ENCODE measurements around the gene TACR2. TPM values are rescaled to one million over a fixed set of nuclear protein-coding genes. Genes with fewer than 3 reads are reported as not detected.

TACR2 gene
- total and polyA plus RNA-seq, 2 donors (not counting 3 experiments of a cell fraction or from before 2014, with no cell fraction given) = 0.19 TPM; not detected in 1

- FAIRE-seq (no peak), DNase-seq (ENCODE audit: low read depth, low spot score) (no peak)
- intact Hi-C loops (cut with micrococcal nuclease) (no loop called here), dilution Hi-C loops (cut with MboI; ENCODE audit: extremely low pct_ligation_motif_present, low sequenced_read_pairs) (no loop called here)
- Histone ChIP-seq H3K9ac (replicated peaks; ENCODE audit: extremely low read depth, insufficient read depth, low read length) (no peak overlapping the region), H3K27ac (ENCODE audit: insufficient read depth, low read depth, low read length) (no peak overlapping the region), H3K9me1 (replicated peaks; ENCODE audit: control insufficient read depth, extremely low read depth, insufficient read depth, low read length) (no peaks in the 10 kb centered on the region), H3K9me3 (replicated peaks; ENCODE audit: control insufficient read depth, insufficient read depth, low read length) (no peaks in the 10 kb centered on the region), H3K4me1 (ENCODE audit: control insufficient read depth, extremely low read depth, insufficient read depth, low read length) (no peaks in the 10 kb centered on the region), H2AFZ (ENCODE audit: low read depth, low read length) (no peak overlapping the region), H3K36me3 (ENCODE audit: control insufficient read depth in 2 of 2, extremely low read depth in 1 of 2, insufficient read depth in 2 of 2, low read length in 2 of 2) (no peaks in the 10 kb centered on the region), H3K4me3 (replicated peaks in 1 of 3; ENCODE audit: insufficient read depth in 1 of 3, low read depth in 1 of 3, low read length in 3 of 3) (no peak overlapping the region), H3K79me2 (ENCODE audit: control insufficient read depth, insufficient read depth, low read length) (no peaks in the 10 kb centered on the region), H4K20me1 (replicated peaks; ENCODE audit: control insufficient read depth, extremely low read depth, insufficient read depth, low read length) (no peaks in the 10 kb centered on the region), H3K27me3 (ENCODE audit: control insufficient read depth in 2 of 2, insufficient read depth in 2 of 2, low read length in 2 of 2) (peaks cover 0 to 1% of the 10 kb centered on the region in 2 experiments), H3K4me2 (ENCODE audit: insufficient read depth, low read length) (no peak overlapping the region)
- POLR2A ChIA-PET = no interaction called here
- CTCF ChIA-PET = interaction anchor here (1.0 to 2.3 kb wide), 3 partner anchors 23 to 95 kb away, joined by 3 to 10 read pairs (median 4); no protein-coding TSS in a partner anchor
- no TSS peak for BruUV-seq (replicated peaks)
- TF ChIP-seq POLR2A (IDR thresholded peaks at IDR 0.05; ENCODE audit: low read depth, low read length) (no peak), MYC (IDR thresholded peaks at IDR 0.05; ENCODE audit: low read depth, low read length) (no peak), MAX (IDR thresholded peaks at IDR 0.05; ENCODE audit: insufficient read depth, insufficient read length) (no peak), JUN (IDR thresholded peaks at IDR 0.05; ENCODE audit: borderline replicate concordance, insufficient read depth, insufficient read length, low read depth) (no peak), POLR2AphosphoS5 (IDR thresholded peaks at IDR 0.05; ENCODE audit: insufficient read depth, low read depth, low read length) (no peak)
These were observed 3.0 kb upstream of the TACR2 start for GRCh38 chr10:69419744-69420126.

- no peak overlapping the region for H3K4me3 ChIP-seq (replicated peaks in 1 of 3; ENCODE audit: insufficient read depth in 1 of 3, low read depth in 1 of 3, low read length in 3 of 3)
- TF ChIP-seq MYC (IDR thresholded peaks at IDR 0.05; ENCODE audit: low read depth, low read length) (no peak), FOS (IDR thresholded peaks at IDR 0.05; ENCODE audit: borderline replicate concordance, insufficient read depth, low read length) (no peak), EZH2 (IDR thresholded peaks at IDR 0.05; ENCODE audit: borderline replicate concordance, low read depth, low read length, severe bottlenecking) (no peak), JUN (IDR thresholded peaks at IDR 0.05; ENCODE audit: borderline replicate concordance, insufficient read depth, insufficient read length, low read depth) (no peak), GATA2 (IDR thresholded peaks at IDR 0.05; ENCODE audit: insufficient read depth, insufficient read length, low read depth, low read length) (no peak), POLR2A (IDR thresholded peaks at IDR 0.05; ENCODE audit: low read depth, low read length) (no peak), CTCF (IDR thresholded peaks at IDR 0.05; ENCODE audit: extremely low read depth in 1 of 2, insufficient read depth in 1 of 2, low read depth in 1 of 2, low read length in 2 of 2) (no peak), POLR2AphosphoS5 (IDR thresholded peaks at IDR 0.05; ENCODE audit: insufficient read depth, low read depth, low read length) (no peak), MAX (IDR thresholded peaks at IDR 0.05; ENCODE audit: insufficient read depth, insufficient read length) (no peak)
- H2AFZ ChIP-seq (ENCODE audit: low read depth, low read length) = no peak overlapping the region
- ChIA-PET CTCF (interaction anchor here (1.0 to 2.9 kb wide), 4 partner anchors 11 to 96 kb away, joined by 3 to 15 read pairs (median 12); no protein-coding TSS in a partner anchor), POLR2A (no interaction called here)
- FAIRE-seq (no peak), DNase-seq (ENCODE audit: low read depth, low spot score) (no peak)
- H3K79me2 ChIP-seq (ENCODE audit: control insufficient read depth, insufficient read depth, low read length) = no peaks in the 10 kb centered on the region
- peaks cover 0 to 1% of the 10 kb centered on the region in 2 experiments for H3K27me3 ChIP-seq (ENCODE audit: control insufficient read depth in 2 of 2, insufficient read depth in 2 of 2, low read length in 2 of 2)
- H3K9ac ChIP-seq (replicated peaks; ENCODE audit: extremely low read depth, insufficient read depth, low read length) = no peak overlapping the region
- no TSS peak for BruUV-seq (replicated peaks)
- H4K20me1 ChIP-seq (replicated peaks; ENCODE audit: control insufficient read depth, extremely low read depth, insufficient read depth, low read length) = no peaks in the 10 kb centered on the region
- H3K9me3 ChIP-seq (replicated peaks; ENCODE audit: control insufficient read depth, insufficient read depth, low read length) = no peaks in the 10 kb centered on the region
- no peak overlapping the region for H3K4me2 ChIP-seq (ENCODE audit: insufficient read depth, low read length)
- intact Hi-C loops (cut with micrococcal nuclease) = no loop called here
- no peaks in the 10 kb centered on the region for H3K9me1 ChIP-seq (replicated peaks; ENCODE audit: control insufficient read depth, extremely low read depth, insufficient read depth, low read length)
- no peak overlapping the region for H3K27ac ChIP-seq (ENCODE audit: insufficient read depth, low read depth, low read length)
- no peaks in the 10 kb centered on the region for H3K4me1 ChIP-seq (ENCODE audit: control insufficient read depth, extremely low read depth, insufficient read depth, low read length)
- no peaks in the 10 kb centered on the region for H3K36me3 ChIP-seq (ENCODE audit: control insufficient read depth in 2 of 2, extremely low read depth in 1 of 2, insufficient read depth in 2 of 2, low read length in 2 of 2)
- dilution Hi-C loops (cut with MboI; ENCODE audit: extremely low pct_ligation_motif_present, low sequenced_read_pairs) = no loop called here
These were observed 2.5 kb upstream of the TACR2 start for GRCh38 chr10:69419096-69419743.

Data from endothelial cell of umbilical vein (primary cell).